ENCODE data around the gene CLK3. TPM values are rescaled to one million over a fixed set of nuclear protein-coding genes. Genes with fewer than 3 reads are reported as not detected.
"Not testable (repeated sequence)": the region's sequence is repeated elsewhere in the genome, so short reads cannot be mapped to it uniquely, and the experiment has no call there.

CLK3 gene
- polyA plus RNA-seq, 1 experiment: 34.9 TPM

- H3K4me3 ChIP-seq (ENCODE audit: low read depth, low read length): no peak overlapping the region
- no peaks in the 10 kb centered on the region for H3K9me3 ChIP-seq (ENCODE audit: control insufficient read depth, insufficient read depth, low read length)
- CTCF ChIA-PET: interaction anchor here (0.6 kb wide), 1 partner anchor 18 kb away, joined by 4 read pairs; no protein-coding TSS in a partner anchor
- no peak overlapping the region for H3K27ac ChIP-seq (ENCODE audit: low read depth, low read length)
- POLR2A ChIA-PET: no interaction called here
- no peaks in the 10 kb centered on the region for H3K27me3 ChIP-seq (ENCODE audit: control insufficient read depth, insufficient read depth, low read length)
- no peak for DNase-seq (ENCODE audit: low read depth, low spot score)
- no peak for TF ChIP-seq CTCF (IDR thresholded peaks at IDR 0.05; ENCODE audit: low read depth, low read length)
These were observed 21.2 kb upstream of the CLK3 start for GRCh38 chr15:74594455-74594854.

- no peaks in the 10 kb centered on the region for H3K27me3 ChIP-seq (ENCODE audit: control insufficient read depth, insufficient read depth, low read length)
- ChIA-PET POLR2A (no interaction called here), CTCF (no interaction called here)
- H3K4me3 ChIP-seq (ENCODE audit: low read depth, low read length): no peak overlapping the region
- no peak overlapping the region for H3K27ac ChIP-seq (ENCODE audit: low read depth, low read length)
- no peak for TF ChIP-seq CTCF (IDR thresholded peaks at IDR 0.05; ENCODE audit: low read depth, low read length)
- H3K9me3 ChIP-seq (ENCODE audit: control insufficient read depth, insufficient read depth, low read length): no peaks in the 10 kb centered on the region
- DNase-seq (ENCODE audit: low read depth, low spot score): no peak
These were observed 20.4 kb upstream of the CLK3 start for GRCh38 chr15:74595271-74595670.

GRCh38 chr15:74596736-74597135 is 18.9 kb upstream of the CLK3 start:
- H3K27me3 ChIP-seq (ENCODE audit: control insufficient read depth, insufficient read depth, low read length); H3K9me3 ChIP-seq (ENCODE audit: control insufficient read depth, insufficient read depth, low read length); H3K4me3 ChIP-seq (ENCODE audit: low read depth, low read length); POLR2A ChIA-PET; CTCF ChIA-PET; DNase-seq (ENCODE audit: low read depth, low spot score); H3K27ac ChIP-seq (ENCODE audit: low read depth, low read length): not testable (repeated sequence)

GRCh38 chr15:74597146-74597705 is 18.4 kb upstream of the CLK3 start:
- not testable (repeated sequence) for H3K9me3 ChIP-seq (ENCODE audit: control insufficient read depth, insufficient read depth, low read length); H3K27ac ChIP-seq (ENCODE audit: low read depth, low read length); H3K4me3 ChIP-seq (ENCODE audit: low read depth, low read length); H3K27me3 ChIP-seq (ENCODE audit: control insufficient read depth, insufficient read depth, low read length); DNase-seq (ENCODE audit: low read depth, low spot score)
- ChIA-PET CTCF (interaction anchor here (1.1 kb wide), 1 partner anchor 353 kb away, joined by 3 read pairs; no protein-coding TSS in a partner anchor), POLR2A (interaction anchor here (1.9 to 2.0 kb wide), 2 partner anchors 18 to 51 kb away, joined by 5 to 9 read pairs; partner anchors contain the start of gene CLK3)

- Histone ChIP-seq H3K27ac (ENCODE audit: low read depth, low read length) (peak overlapping the region; percentile 57), H3K27me3 (ENCODE audit: control insufficient read depth, insufficient read depth, low read length) (no peaks in the 10 kb centered on the region), H3K4me3 (ENCODE audit: low read depth, low read length) (peak overlapping the region; percentile 75), H3K9me3 (ENCODE audit: control insufficient read depth, insufficient read depth, low read length) (no peaks in the 10 kb centered on the region; the same call in 1 of the 2 replicates)
- POLR2A ChIA-PET: interaction anchor here (0.6 to 2.0 kb wide), 4 partner anchors 13 to 560 kb away, joined by 3 to 9 read pairs (median 4); partner anchors contain the start of gene CLK3
- no peak for TF ChIP-seq CTCF (IDR thresholded peaks at IDR 0.05; ENCODE audit: low read depth, low read length)
- CTCF ChIA-PET: interaction anchor here (0.9 to 1.1 kb wide), 4 partner anchors 16 to 352 kb away, joined by 3 to 5 read pairs (median 4); no protein-coding TSS in a partner anchor
- DNase-seq (ENCODE audit: low read depth, low spot score): no peak
These were observed 17.4 kb upstream of the CLK3 start for GRCh38 chr15:74598126-74598842.

GRCh38 chr15:74599156-74599555 is 16.5 kb upstream of the CLK3 start:
- Histone ChIP-seq H3K27me3 (ENCODE audit: control insufficient read depth, insufficient read depth, low read length) (no peaks in the 10 kb centered on the region), H3K4me3 (ENCODE audit: low read depth, low read length) (peak overlapping the region; percentile 75), H3K27ac (ENCODE audit: low read depth, low read length) (no peak overlapping the region), H3K9me3 (ENCODE audit: control insufficient read depth, insufficient read depth, low read length) (no peaks in the 10 kb centered on the region; the same call in 1 of the 2 replicates)
- no peak for TF ChIP-seq CTCF (IDR thresholded peaks at IDR 0.05; ENCODE audit: low read depth, low read length)
- POLR2A ChIA-PET: interaction anchor here (0.6 to 2.0 kb wide), 3 partner anchors 16 to 53 kb away, joined by 3 to 9 read pairs (median 5); partner anchors contain the start of gene CLK3
- DNase-seq (ENCODE audit: low read depth, low spot score): no peak
- CTCF ChIA-PET: interaction anchor here (0.9 to 1.0 kb wide), 2 partner anchors 15 to 22 kb away, joined by 3 to 4 read pairs; no protein-coding TSS in a partner anchor

Data from AG04450 (cell line).